T-helper 9 cell (primary cell): ENCODE data around the gene ACTG2.
"Not testable (repeated sequence)": the region's sequence is repeated elsewhere in the genome, so short reads cannot be mapped to it uniquely, and the experiment has no call there.

Source experiments
- DNase-seq: peaks from one replicate; pipeline ENCODE4 v3.0.0-alpha.2; 2020
- total RNA-seq, 2 donors: gene quantifications; one replicate each; lab custom pipeline; 2026; lab: John Stamatoyannopoulos, UW

Gene ACTG2
- total RNA-seq, result 0 to 0.24 reads per million in 2 donors

GRCh38 chr2:73892631-73893329 lies at the start of gene ACTG2:
Gene ACTG2 (plus strand): TSS chr2:73893008. CDS start chr2:73901312, 8,304 bp downstream.
- no peak for DNase-seq

DNA sequence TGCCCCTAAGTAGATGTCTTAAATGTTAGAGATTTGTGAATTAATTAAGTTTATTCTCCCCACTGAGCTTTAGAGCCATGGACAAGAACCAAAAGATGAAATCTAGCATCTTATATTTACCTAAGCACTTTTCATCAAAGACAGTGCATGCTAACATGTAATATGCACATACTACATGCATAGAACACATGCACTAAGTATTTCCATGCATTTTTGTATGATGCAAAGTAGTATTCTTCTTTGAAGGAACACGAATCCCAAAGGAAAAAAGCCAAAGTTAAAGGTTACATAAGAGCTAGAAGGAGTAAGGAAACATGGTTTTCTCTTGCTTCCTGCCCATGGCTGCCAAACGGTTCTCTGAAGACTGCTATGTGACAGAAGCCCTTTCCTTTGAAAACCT lies 48.7 kb upstream of the ACTG2 start:
- no peak for DNase-seq

GRCh38 chr2:73850009-73850408 lies 42.8 kb upstream of the ACTG2 start:
- no peak for DNase-seq

DNA sequence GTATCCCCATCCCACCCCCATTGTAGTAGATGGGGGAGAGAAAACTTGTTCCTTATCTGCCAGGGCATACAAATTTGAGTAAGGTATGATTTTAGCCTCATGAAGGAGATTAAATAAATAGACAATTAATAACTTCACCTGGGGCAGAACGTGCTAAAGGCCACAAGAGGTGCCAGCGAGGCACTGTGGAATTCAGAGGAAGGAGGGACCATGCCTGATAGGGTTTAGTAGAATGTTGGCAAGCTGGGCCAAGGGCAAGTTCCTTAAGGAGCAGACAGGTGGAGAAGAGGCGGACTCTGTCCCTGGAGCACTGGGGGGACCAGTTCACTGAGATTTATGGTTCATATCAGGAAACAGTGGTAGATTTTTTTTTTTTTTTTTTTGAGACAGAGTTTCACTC lies 41.5 kb upstream of the ACTG2 start:
- DNase-seq, result no peak

DNA sequence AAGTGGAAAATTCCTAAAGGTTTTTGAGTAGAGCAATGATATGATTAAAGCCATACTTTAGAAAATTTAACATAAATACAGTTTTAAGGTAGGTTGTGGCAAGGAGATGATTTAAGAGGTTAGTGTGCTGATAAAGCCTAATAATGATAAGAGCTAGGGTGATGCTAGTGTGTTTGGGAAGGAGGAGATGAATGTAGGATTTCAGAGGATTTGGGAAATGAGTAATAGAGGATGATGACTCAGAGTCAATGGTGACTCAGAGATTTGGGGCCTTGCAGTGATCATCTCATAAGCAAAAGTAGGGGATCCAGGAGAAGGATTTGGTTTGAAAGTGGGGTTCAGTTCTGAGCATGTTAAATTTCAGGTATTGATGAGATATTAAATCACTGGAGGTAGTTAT lies 40.8 kb upstream of the ACTG2 start:
- no peak for DNase-seq

GRCh38 chr2:73855526-73855925 lies 37.3 kb upstream of the ACTG2 start:
- DNase-seq, result no peak

DNA sequence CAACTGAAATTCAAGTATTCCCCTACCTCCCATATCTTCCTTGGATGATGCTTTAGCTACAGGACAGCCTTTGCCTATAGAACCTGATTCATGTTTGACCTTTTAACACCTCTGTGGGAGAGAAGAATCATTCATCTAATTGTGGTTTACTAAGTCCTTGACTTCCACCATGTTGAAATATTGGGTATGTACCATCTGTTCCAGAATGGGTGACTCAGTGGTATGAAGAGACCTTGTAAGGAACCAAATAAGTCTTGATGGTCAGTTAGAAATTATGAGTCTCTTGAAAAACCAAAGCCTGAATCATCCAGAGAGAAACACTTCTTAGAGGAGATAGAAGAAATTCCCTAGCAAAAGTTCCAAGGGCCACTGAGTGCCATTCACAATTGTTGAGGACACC lies 36.6 kb upstream of the ACTG2 start:
- no peak for DNase-seq

- DNase-seq, result no peak
Observed at GRCh38 chr2:73859721-73860586, 32.9 kb upstream of the ACTG2 start.

GRCh38 chr2:73862987-73863386 lies 29.8 kb upstream of the ACTG2 start:
- DNase-seq, result no peak

- DNase-seq, result no peak
Observed at GRCh38 chr2:73868204-73868978, 24.4 kb upstream of the ACTG2 start.

DNA sequence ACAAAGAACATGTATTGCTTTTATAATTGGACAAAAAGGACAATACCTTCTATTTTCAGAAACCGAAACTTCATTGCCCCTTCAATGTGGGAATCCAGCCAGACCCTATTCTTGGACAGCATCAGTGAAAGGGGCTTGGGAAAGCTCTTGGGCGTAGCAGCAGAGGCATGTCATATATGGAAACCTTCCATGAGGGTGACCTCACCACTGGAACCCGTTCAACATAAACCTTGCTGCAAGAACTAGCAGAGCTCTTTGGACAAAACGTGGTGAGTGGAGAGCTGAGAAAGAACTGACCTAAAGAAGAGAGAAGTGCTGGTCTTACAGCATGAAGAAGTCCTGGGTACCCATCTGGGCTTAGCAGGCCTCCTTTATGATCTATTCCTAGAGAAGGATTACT lies 22.7 kb upstream of the ACTG2 start:
- DNase-seq, result no peak

- no peak for DNase-seq
Observed at GRCh38 chr2:73877071-73877802, 15.6 kb upstream of the ACTG2 start.

DNA sequence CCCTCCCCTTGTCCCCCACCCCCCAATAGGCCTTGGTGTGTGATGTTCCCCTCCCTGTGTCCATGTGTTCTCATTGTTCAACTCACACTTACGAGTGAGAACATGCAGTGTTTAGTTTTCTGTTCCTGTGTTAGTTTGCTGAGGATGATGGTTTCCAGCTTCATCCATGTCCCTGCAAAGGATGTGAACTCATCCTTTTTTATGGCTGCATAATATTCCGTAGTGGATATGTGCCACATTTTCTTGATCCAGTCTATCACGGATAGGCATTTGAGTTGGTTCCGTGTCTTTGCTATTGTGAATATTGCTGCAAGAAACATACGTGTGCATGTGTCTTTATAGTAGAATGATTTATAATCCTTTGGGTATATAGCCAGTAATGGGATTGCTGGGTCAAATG lies 14.8 kb upstream of the ACTG2 start:
- not testable (repeated sequence) for DNase-seq

DNA sequence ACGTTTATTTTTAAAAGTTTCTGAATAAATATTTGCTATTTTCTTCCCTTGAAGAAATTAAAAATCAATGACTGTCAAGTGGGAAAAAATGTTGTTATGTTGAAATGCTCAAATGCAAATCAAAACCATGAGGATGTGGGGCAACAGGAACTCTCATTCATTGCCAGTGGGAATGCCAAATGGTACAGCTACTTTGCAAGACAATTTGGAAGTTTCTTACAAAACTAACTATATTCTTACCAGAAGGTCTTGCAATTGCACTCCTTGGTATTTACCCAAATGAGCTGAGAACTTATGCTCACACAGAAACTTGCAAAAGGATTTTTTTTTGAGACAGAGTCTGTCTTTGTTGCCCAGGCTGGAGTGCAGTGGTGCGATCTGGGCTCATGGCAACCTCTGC lies 7.4 kb upstream of the ACTG2 start:
- no peak for DNase-seq

DNA sequence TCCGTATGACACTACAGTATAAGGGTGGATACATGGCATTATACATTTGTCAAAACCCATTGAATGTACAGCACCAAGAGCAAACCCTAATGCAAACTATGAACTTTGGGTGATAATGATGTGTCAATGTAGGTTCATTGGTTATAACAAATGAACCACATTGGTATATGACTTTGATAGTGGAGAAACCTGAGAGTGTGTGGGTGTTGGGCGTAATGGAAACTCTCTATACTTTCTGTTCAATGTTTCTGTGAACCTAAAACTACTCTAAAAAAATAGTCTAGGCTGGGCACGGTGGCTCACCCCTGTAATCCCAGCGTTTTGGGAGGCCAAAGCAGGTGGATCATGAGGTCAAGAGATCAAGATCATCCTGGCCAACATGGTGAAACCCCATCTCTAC lies 6.5 kb upstream of the ACTG2 start:
- DNase-seq, result no peak

DNA sequence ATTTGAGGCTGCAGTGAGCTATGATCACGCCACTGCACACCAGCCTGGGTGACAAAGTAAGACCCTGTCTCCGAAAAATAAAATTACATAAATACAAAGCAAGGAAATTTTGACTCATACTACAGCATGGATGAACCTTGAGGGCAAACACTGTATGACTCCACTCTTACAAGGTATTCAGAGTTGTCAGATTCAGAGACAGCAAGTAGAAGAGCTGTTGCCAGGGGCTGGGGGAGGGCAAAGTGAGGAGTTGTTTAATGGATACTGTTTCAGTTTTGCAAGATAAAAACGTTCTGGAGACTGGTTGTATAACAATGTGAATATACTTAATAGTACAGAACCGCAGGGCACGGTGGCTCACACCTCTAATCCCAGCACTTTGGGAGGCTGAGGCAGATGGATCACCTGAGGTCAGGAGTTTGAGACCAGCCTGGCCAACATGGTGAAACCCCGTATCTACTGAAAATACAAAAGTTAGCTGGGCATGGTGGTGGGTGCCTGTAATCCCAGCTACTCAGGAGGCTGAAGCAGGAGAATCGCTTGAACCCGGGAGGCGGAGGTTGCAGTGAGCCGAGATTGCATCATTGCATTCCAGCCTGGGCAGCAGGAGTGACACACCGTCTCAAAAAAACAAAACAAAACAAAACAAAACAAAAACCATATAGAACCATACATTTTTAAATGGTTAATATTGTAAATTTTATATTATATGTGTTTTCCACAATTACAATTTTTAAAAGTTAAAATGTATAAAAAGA lies 5.0 kb upstream of the ACTG2 start:
- DNase-seq, result not testable (repeated sequence)

DNA sequence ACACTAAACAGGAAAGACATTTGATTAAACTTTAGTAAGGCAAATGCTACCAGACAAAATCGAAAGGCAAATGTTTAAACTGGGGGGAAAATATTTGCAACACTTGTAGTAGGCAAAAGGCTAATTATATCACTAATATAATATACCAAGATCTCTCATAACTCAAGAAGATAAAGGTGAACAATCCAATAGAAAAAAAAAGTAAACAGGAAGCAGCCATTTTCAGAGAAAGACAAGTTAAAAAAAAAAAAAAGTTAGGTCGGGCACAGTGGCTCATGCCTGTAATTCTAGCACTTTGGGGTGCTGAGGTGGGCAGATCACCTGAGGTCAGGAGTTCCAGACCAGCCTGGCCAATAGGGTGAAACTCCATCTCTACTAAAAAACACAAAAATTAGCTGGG lies 4.4 kb upstream of the ACTG2 start:
- DNase-seq, result no peak

GRCh38 chr2:73889206-73889605 lies 3.6 kb upstream of the ACTG2 start:
- DNase-seq, result no peak

- DNase-seq, result no peak
Observed at GRCh38 chr2:73890301-73891092, 2.3 kb upstream of the ACTG2 start.

- no peak for DNase-seq
Observed at GRCh38 chr2:73891276-73891901, 1.4 kb upstream of the ACTG2 start.
